ENCODE results near the gene SPRED2.

DNA sequence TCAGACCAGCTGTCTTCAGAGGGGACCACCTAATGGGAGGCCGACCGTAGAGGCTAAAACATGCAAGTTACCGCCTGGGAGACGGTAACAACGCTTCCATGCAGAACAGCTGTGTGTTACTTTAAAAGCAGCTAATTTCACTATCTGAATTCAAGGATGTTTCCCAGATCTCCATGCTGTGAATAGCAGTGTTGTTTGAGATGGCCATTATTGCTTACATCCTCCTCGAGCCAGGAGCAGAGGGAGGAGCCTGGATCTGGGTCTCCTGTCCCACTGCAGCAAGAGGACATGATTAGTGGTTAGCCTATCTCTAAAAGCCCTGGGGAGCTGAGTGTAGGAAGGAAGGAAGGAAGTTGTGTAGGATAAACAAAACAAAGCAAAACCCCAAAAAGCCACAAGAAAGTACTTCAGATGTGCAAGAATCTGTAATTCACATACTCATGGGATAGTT lies 153.8 kb downstream of the SPRED2 start:
- TF ChIP-seq, protein P1, sequence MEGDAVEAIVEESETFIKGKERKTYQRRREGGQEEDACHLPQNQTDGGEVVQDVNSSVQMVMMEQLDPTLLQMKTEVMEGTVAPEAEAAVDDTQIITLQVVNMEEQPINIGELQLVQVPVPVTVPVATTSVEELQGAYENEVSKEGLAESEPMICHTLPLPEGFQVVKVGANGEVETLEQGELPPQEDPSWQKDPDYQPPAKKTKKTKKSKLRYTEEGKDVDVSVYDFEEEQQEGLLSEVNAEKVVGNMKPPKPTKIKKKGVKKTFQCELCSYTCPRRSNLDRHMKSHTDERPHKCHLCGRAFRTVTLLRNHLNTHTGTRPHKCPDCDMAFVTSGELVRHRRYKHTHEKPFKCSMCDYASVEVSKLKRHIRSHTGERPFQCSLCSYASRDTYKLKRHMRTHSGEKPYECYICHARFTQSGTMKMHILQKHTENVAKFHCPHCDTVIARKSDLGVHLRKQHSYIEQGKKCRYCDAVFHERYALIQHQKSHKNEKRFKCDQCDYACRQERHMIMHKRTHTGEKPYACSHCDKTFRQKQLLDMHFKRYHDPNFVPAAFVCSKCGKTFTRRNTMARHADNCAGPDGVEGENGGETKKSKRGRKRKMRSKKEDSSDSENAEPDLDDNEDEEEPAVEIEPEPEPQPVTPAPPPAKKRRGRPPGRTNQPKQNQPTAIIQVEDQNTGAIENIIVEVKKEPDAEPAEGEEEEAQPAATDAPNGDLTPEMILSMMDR (IDR thresholded peaks at IDR 0.05; ENCODE audit: low read depth, low read length, poor library complexity, severe bottlenecking), result no peak
- TF ChIP-seq EZH2phosphoT487 (IDR thresholded peaks at IDR 0.05; ENCODE audit: borderline replicate concordance, low read length), result no peak
